Panc1 (cell line): ENCODE data around the gene PRKACA. TPM values are rescaled to one million over a fixed set of nuclear protein-coding genes. Genes with fewer than 3 reads are reported as not detected.

ENCODE experiments used
- ATAC-seq: fragments of 200-7000 bp; cut with Tn5 transposase; 2 replicates; pipeline ENCODE4 v1.9.1; 2020; ENCODE audit warnings: mild to moderate bottlenecking, moderate library complexity
- BruUV-seq: library from RNA; stranded (reverse); fragments of 400-500 nt; replicated peaks from 2 replicates; lab custom pipeline; 2021; lab: Mats Ljungman, UMichigan
- CTCF ChIA-PET: fragments of 300-600 bp; sonication (Branson Sonifier 250); formaldehyde crosslinking; loops from one replicate; lab custom pipeline; 2022; ENCODE audit warnings: antibody characterized with exemption; lab: Charles Lee
- POLR2A ChIA-PET: fragments of 300-600 bp; sonication (Branson Sonifier 250); formaldehyde crosslinking; loops from one replicate; lab custom pipeline; 2022; ENCODE audit warnings: antibody characterized with exemption; lab: Charles Lee
- DNase-seq: peaks from one replicate; pipeline ENCODE4 v3.0.0-alpha.2; 2010; ENCODE audit warnings: low read depth, low spot score
- H3K27ac ChIP-seq: 2 replicates; pipeline ENCODE4 v1.5.1; 2011; ENCODE audit warnings: mild to moderate bottlenecking, low read length, inconsistent platforms
- H3K27me3 ChIP-seq: fragments of 200-500 bp; sonication (Bioruptor generic); 2 replicates; pipeline ENCODE4 v1.6.0; 2014; ENCODE audit warnings: low read length, inconsistent platforms; ENCODE audit not compliant: control insufficient read depth, insufficient read depth
- H3K36me3 ChIP-seq: fragments of 200-500 bp; sonication (Bioruptor generic); 2 replicates; pipeline ENCODE4 v1.5.1; 2014; ENCODE audit warnings: inconsistent platforms, mild to moderate bottlenecking, low read length, moderate library complexity; ENCODE audit not compliant: control insufficient read depth, insufficient read depth
- H3K4me1 ChIP-seq: 2 replicates; pipeline ENCODE4 v1.5.1; 2011; ENCODE audit warnings: inconsistent platforms, mild to moderate bottlenecking, low read length, moderate library complexity; ENCODE audit not compliant: control insufficient read depth, insufficient read depth
- H3K4me3 ChIP-seq, 2 experiments: 2 replicates each; pipeline ENCODE4 v1.5.1; 2011 to 2012; ENCODE audit warnings: low read depth in 2 of 2, low read length in 2 of 2, mild to moderate bottlenecking in 2 of 2, inconsistent platforms in 1 of 2, moderate library complexity in 1 of 2
- H3K9me3 ChIP-seq: fragments of 200-500 bp; sonication (Bioruptor generic); 2 replicates; pipeline ENCODE4 v1.5.1; 2014; ENCODE audit warnings: low read depth, mild to moderate bottlenecking, inconsistent platforms, low read length, moderate library complexity; ENCODE audit not compliant: control insufficient read depth, insufficient read depth
- POLR2AphosphoS5 ChIP-seq: IDR thresholded peaks from 2 replicates; pipeline ENCODE4 v1.6.1; 2012; ENCODE audit warnings: mild to moderate bottlenecking, low read depth, low read length, moderate library complexity
- SIN3A ChIP-seq: IDR thresholded peaks from 2 replicates; pipeline ENCODE4 v1.6.1; 2012; ENCODE audit warnings: low read depth, mild to moderate bottlenecking, low read length, moderate library complexity, borderline replicate concordance; ENCODE audit not compliant: insufficient read depth
- TCF7L2 ChIP-seq: IDR thresholded peaks from 2 replicates; pipeline ENCODE4 v1.6.1; 2011; ENCODE audit warnings: mild to moderate bottlenecking, low read depth, low read length, inconsistent platforms
- in situ Hi-C: cut with HindIII; loops from 2 replicates; pipeline ENCODE4 v1.10.0; 2016; ENCODE audit warnings: low sequenced_read_pairs, low pct_unique_long_range_greater_than_20kb
- intact Hi-C: fragments of 100-400 bp; cut with micrococcal nuclease; formaldehyde crosslinking; loops from one replicate; pipeline ENCODE4 v1.10.0; 2022; ENCODE audit not compliant: unreplicated experiment
- total RNA-seq: library from RNA; stranded (reverse); gene quantifications from one replicate; pipeline ENCODE4 v1.2.1, GENCODE V29; 2021; ENCODE audit not compliant: unreplicated experiment
- TF ChIP-seq, protein P1 (sequence below): fragments of 450-650 bp; IDR thresholded peaks from 2 replicates; pipeline ENCODE4 v1.5.1; 2017; ENCODE audit warnings: mild to moderate bottlenecking
- TF ChIP-seq, protein P2 (sequence below), 2 experiments: IDR thresholded peaks; 2 replicates each; pipeline ENCODE4 v1.6.1; 2011 to 2012; ENCODE audit warnings: low read depth in 2 of 2, control low read depth in 1 of 2, low read length in 1 of 2, mild to moderate bottlenecking in 1 of 2, moderate library complexity in 1 of 2; ENCODE audit not compliant: insufficient read depth in 1 of 2

Gene PRKACA
- total RNA-seq, 1 experiment from 2014 or later: 70.8 TPM

DNA sequence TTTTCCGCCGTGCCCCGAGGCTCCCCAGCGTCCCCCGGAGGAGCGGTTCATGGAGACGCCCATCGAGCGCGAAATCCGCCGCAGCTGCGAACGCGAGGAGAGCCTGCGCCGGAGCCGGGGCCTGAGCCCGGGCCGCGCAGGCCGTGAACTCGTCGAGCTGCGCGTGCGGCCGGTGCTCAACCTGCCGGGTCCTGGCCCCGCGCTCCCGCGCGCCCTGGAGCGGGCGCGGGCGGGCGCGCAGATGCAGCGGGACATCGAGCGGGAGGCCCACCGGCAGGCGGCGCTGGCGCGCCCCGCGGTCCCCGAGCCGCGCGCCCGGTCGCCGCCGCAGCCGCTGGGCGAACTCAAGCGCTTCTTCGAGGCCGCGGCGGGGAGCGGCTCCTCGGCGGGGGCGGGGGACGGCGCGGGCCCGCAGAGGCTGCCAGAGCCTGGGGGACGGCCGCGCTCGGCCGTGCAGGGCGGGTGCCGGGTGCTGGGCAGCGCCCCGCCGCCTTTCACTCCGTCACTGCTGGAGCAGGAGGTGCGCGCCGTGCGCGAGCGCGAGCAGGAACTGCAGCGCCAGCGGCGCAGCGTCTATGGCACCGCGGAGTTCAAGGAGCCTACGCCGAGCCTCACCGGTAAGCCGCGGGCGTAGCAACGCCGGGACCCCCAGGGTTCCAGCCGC is 44.2 kb downstream of the PRKACA start:
- Histone ChIP-seq H3K27ac (peak overlapping the region; percentile 81), H3K36me3 (no peaks in the 10 kb centered on the region; the same call in 1 of the 2 replicates), H3K9me3 (no peaks in the 10 kb centered on the region), H3K27me3 (no peaks in the 10 kb centered on the region), H3K4me1 (peaks cover 2% of the 10 kb centered on the region; the same call in 1 of the 2 replicates), H3K4me3 (peak overlapping the region; percentile 59 to 84)
- in situ Hi-C loops: no loop called here
- POLR2A ChIA-PET: no interaction called here
- peak; percentile 78 for ATAC-seq
- intact Hi-C loops: no loop called here
- no peak for DNase-seq
- TF ChIP-seq, protein P1, sequence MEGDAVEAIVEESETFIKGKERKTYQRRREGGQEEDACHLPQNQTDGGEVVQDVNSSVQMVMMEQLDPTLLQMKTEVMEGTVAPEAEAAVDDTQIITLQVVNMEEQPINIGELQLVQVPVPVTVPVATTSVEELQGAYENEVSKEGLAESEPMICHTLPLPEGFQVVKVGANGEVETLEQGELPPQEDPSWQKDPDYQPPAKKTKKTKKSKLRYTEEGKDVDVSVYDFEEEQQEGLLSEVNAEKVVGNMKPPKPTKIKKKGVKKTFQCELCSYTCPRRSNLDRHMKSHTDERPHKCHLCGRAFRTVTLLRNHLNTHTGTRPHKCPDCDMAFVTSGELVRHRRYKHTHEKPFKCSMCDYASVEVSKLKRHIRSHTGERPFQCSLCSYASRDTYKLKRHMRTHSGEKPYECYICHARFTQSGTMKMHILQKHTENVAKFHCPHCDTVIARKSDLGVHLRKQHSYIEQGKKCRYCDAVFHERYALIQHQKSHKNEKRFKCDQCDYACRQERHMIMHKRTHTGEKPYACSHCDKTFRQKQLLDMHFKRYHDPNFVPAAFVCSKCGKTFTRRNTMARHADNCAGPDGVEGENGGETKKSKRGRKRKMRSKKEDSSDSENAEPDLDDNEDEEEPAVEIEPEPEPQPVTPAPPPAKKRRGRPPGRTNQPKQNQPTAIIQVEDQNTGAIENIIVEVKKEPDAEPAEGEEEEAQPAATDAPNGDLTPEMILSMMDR: peak; percentile 95
- TF ChIP-seq TCF7L2: no peak
- CTCF ChIA-PET: interaction anchor here (1.5 kb wide), 1 partner anchor 193 kb away, joined by 6 read pairs; no protein-coding TSS in a partner anchor
- no TSS peak for BruUV-seq

DNA sequence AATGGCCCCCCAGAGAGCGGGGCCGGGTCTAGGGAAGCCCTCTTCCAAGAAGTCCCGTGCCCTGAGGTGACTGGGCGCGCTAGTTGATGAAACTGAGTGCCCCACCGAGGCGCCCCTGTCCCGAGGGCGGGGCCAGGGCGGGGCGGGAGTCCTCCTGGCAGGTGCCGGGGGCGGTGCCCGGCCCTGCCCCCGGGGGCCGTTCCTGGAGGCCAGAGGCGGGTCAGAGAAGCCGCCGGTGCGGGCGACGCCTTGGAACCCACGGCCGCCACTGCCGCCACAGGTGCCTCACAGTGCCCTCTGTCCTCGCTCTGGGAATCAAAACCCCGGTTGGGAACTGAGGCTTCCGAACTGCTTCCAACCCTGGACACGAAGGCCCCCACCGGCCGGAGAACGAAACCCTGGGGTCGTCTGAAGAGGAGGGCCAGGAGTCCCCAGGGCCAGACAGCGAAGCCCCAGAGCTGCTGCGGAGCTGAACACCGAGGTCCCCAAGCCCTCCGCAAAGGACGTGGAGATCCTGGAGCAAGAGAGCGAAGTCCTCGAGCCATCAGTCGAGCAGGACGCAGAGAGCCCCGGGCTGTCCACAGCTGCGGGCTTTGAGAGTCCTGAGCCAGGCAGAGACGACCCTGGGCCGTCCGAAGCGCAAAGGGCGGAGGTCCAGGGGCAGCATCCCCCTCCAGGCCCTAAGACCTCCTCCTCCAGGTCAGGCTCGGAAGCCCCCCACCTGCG is 44.9 kb downstream of the PRKACA start, which contains the start of gene MISP3:
TSS of gene MISP3 (plus strand) at position 252 of the 726 bp plus-strand sequence. CDS start 524 bp downstream, outside the sequence.
- BruUV-seq: no TSS peak
- Histone ChIP-seq H3K4me3 (peak within 1 kb of the TSS; percentile 59 to 84), H3K27me3 (no peaks in the 10 kb centered on the region), H3K36me3 (no peaks in the 10 kb centered on the region; the same call in 1 of the 2 replicates), H3K9me3 (no peaks in the 10 kb centered on the region), H3K27ac (peak within 1 kb of the TSS; percentile 71), H3K4me1 (peaks cover 2% of the 10 kb centered on the region; the same call in 1 of the 2 replicates)
- TF ChIP-seq TCF7L2 (no peak), POLR2AphosphoS5 (no peak), SIN3A (no peak)
- TF ChIP-seq, protein P1: no peak
- TF ChIP-seq, protein P2, sequence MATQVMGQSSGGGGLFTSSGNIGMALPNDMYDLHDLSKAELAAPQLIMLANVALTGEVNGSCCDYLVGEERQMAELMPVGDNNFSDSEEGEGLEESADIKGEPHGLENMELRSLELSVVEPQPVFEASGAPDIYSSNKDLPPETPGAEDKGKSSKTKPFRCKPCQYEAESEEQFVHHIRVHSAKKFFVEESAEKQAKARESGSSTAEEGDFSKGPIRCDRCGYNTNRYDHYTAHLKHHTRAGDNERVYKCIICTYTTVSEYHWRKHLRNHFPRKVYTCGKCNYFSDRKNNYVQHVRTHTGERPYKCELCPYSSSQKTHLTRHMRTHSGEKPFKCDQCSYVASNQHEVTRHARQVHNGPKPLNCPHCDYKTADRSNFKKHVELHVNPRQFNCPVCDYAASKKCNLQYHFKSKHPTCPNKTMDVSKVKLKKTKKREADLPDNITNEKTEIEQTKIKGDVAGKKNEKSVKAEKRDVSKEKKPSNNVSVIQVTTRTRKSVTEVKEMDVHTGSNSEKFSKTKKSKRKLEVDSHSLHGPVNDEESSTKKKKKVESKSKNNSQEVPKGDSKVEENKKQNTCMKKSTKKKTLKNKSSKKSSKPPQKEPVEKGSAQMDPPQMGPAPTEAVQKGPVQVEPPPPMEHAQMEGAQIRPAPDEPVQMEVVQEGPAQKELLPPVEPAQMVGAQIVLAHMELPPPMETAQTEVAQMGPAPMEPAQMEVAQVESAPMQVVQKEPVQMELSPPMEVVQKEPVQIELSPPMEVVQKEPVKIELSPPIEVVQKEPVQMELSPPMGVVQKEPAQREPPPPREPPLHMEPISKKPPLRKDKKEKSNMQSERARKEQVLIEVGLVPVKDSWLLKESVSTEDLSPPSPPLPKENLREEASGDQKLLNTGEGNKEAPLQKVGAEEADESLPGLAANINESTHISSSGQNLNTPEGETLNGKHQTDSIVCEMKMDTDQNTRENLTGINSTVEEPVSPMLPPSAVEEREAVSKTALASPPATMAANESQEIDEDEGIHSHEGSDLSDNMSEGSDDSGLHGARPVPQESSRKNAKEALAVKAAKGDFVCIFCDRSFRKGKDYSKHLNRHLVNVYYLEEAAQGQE (IDR thresholded peaks at IDR 0.05; ENCODE audit: insufficient read depth in 1 of 2, low read depth in 2 of 2, low read length in 1 of 2): no peak
- DNase-seq: no peak
- ATAC-seq: peak; percentile 44
- ChIA-PET CTCF (interaction anchor here (0.7 to 1.5 kb wide), 2 partner anchors 18 to 192 kb away, joined by 3 to 6 read pairs; no protein-coding TSS in a partner anchor), POLR2A (no interaction called here)
- intact Hi-C loops (no loop called here), in situ Hi-C loops (no loop called here)
